Peyer's patch (tissue), 4 donors: ENCODE data around the gene ASXL2. TPM values are rescaled to one million over a fixed set of nuclear protein-coding genes. Genes with fewer than 3 reads are reported as not detected.

ENCODE experiments used
- DNase-seq, 3 donors: peaks; one replicate each; pipeline ENCODE4 v3.0.0-alpha.2; 2017 to 2019
- H3K27ac ChIP-seq, 4 donors: fragments of 200-600 bp; sonication (generic); one replicate each; pipeline ENCODE4 v1.5.1; 2016 to 2019
- H3K27me3 ChIP-seq, 2 donors: fragments of 200-600 bp; sonication (generic); one replicate each; pipeline ENCODE4 v1.5.1; 2019
- H3K36me3 ChIP-seq, 3 donors: fragments of 200-600 bp; sonication (generic); one replicate each; pipeline ENCODE4 v1.5.1; 2016 to 2019
- H3K4me1 ChIP-seq, 4 donors: fragments of 200-600 bp; sonication (generic); one replicate each; pipeline ENCODE4 v1.5.1; 2016 to 2019
- H3K4me3 ChIP-seq, 4 donors: fragments of 200-600 bp; sonication (generic); 1 replicate in 3 of 4; 2 replicates in 1 of 4; pipeline ENCODE4 v1.5.1; 2016 to 2019; ENCODE audit warnings: mild to moderate bottlenecking in 1 of 4
- H3K9me3 ChIP-seq, 4 donors: fragments of 200-600 bp; sonication (generic); one replicate each; pipeline ENCODE4 v1.5.1; 2016 to 2019; ENCODE audit warnings: mild to moderate bottlenecking in 1 of 4
- CTCF ChIP-seq, 6 experiments: fragments of 450-650 bp in 4 of 6; fragments of 200-600 bp in 2 of 6; sonication (generic) in 1 of 6; IDR thresholded peaks; one replicate each; pipeline ENCODE4 v1.5.1; 2017 to 2019; ENCODE audit warnings: antibody characterized with exemption in 6 of 6, mild to moderate bottlenecking in 3 of 6, moderate library complexity in 1 of 6
- POLR2A ChIP-seq, 2 donors: fragments of 450-650 bp; IDR thresholded peaks; one replicate each; pipeline ENCODE4 v1.5.1; 2017; ENCODE audit warnings: antibody characterized with exemption in 2 of 2, mild to moderate bottlenecking in 2 of 2, moderate library complexity in 2 of 2
- total RNA-seq, 4 donors: library from RNA; depleted of rRNA; stranded (reverse); fragments of >200 nt; gene quantifications; one replicate each; pipeline ENCODE4 v1.1.0, GENCODE V29; 2016

ASXL2 gene
- total RNA-seq, 4 donors from 2014 or later: 17.0 to 28.9 (median 19.8) TPM

GRCh38 chr2:25784404-25784803 lies 93.9 kb downstream of the ASXL2 start:
- Histone ChIP-seq H3K4me1 (no peaks in the 10 kb centered on the region), H3K36me3 (peaks cover 0 to 10% (median 0%) of the 10 kb centered on the region in 3 donors), H3K27me3 (no peaks in the 10 kb centered on the region), H3K4me3 (no peak overlapping the region), H3K27ac (no peak overlapping the region), H3K9me3 (no peaks in the 10 kb centered on the region)
- no peak for TF ChIP-seq CTCF (IDR thresholded peaks at IDR 0.05)
- TF ChIP-seq POLR2A (IDR thresholded peaks at IDR 0.05): no peak
- no peak for DNase-seq

- Histone ChIP-seq H3K27ac (no peak overlapping the region), H3K9me3 (no peaks in the 10 kb centered on the region), H3K27me3 (no peaks in the 10 kb centered on the region), H3K4me1 (no peaks in the 10 kb centered on the region), H3K4me3 (no peak overlapping the region), H3K36me3 (no peaks in the 10 kb centered on the region)
- DNase-seq: no peak
- no peak for TF ChIP-seq CTCF (IDR thresholded peaks at IDR 0.05)
- TF ChIP-seq POLR2A (IDR thresholded peaks at IDR 0.05): no peak
These were observed 101.2 kb downstream of the ASXL2 start for GRCh38 chr2:25777077-25777476.

GRCh38 chr2:25772078-25772477 lies 106.2 kb downstream of the ASXL2 start:
- no peak overlapping the region for H3K4me3 ChIP-seq
- H3K27me3 ChIP-seq: no peaks in the 10 kb centered on the region
- TF ChIP-seq POLR2A (IDR thresholded peaks at IDR 0.05) (no peak), CTCF (IDR thresholded peaks at IDR 0.05) (no peak)
- no peaks in the 10 kb centered on the region for H3K4me1 ChIP-seq
- no peak for DNase-seq
- no peak overlapping the region for H3K27ac ChIP-seq
- peaks cover 0 to 39% (median 0%) of the 10 kb centered on the region in 3 donors for H3K36me3 ChIP-seq
- H3K9me3 ChIP-seq: no peaks in the 10 kb centered on the region

GRCh38 chr2:25763575-25763974 lies 114.7 kb downstream of the ASXL2 start:
- Histone ChIP-seq H3K9me3 (no peaks in the 10 kb centered on the region), H3K27ac (peak overlapping the region in 1 of 4 donors; percentile 4), H3K27me3 (no peaks in the 10 kb centered on the region), H3K4me3 (no peak overlapping the region), H3K36me3 (peaks cover 0 to 48% (median 0%) of the 10 kb centered on the region in 3 donors), H3K4me1 (no peaks in the 10 kb centered on the region)
- DNase-seq: no peak
- TF ChIP-seq CTCF (IDR thresholded peaks at IDR 0.05): no peak
- no peak for TF ChIP-seq POLR2A (IDR thresholded peaks at IDR 0.05)

- peaks cover 0 to 30% (median 0%) of the 10 kb centered on the region in 3 donors for H3K36me3 ChIP-seq
- DNase-seq: no peak
These were observed 118.0 kb downstream of the ASXL2 start for GRCh38 chr2:25760297-25760696.

More at GRCh38 chr2:25760297-25760696, 118.0 kb downstream of the ASXL2 start:
- H3K4me3 ChIP-seq: no peak overlapping the region
- H3K27me3 ChIP-seq: no peaks in the 10 kb centered on the region
- no peak for TF ChIP-seq POLR2A (IDR thresholded peaks at IDR 0.05)
- no peak for TF ChIP-seq CTCF (IDR thresholded peaks at IDR 0.05)
- H3K9me3 ChIP-seq: no peaks in the 10 kb centered on the region
- no peaks in the 10 kb centered on the region for H3K4me1 ChIP-seq
- no peak overlapping the region for H3K27ac ChIP-seq
